Caco-2 (cell line): ENCODE data around the gene ZNF276. TPM values are rescaled to one million over a fixed set of nuclear protein-coding genes. Genes with fewer than 3 reads are reported as not detected.

Source experiments
- BruUV-seq: library from RNA; stranded (reverse); fragments of 400-500 nt; replicated peaks from 2 replicates; lab custom pipeline; 2021; lab: Mats Ljungman, UMichigan
- CTCF ChIA-PET: fragments of 300-600 bp; sonication (Branson Sonifier 250); formaldehyde crosslinking; loops from one replicate; lab custom pipeline; 2022; ENCODE audit warnings: antibody characterized with exemption; lab: Charles Lee
- POLR2A ChIA-PET: fragments of 300-600 bp; sonication (Branson Sonifier 250); formaldehyde crosslinking; loops from one replicate; lab custom pipeline; 2022; ENCODE audit warnings: antibody characterized with exemption; lab: Charles Lee
- DNase-seq, 2 experiments: peaks; one replicate each; pipeline versions ENCODE4 v3.0.0 to v3.0.0-alpha.2; 2020 to 2022
- H3K27me3 ChIP-seq: replicated peaks from 2 replicates; pipeline ENCODE4 v1.6.0; 2011; ENCODE audit warnings: low read length; ENCODE audit not compliant: control insufficient read depth, insufficient read depth
- H3K36me3 ChIP-seq: 2 replicates; pipeline ENCODE4 v1.5.1; 2011; ENCODE audit warnings: low read length; ENCODE audit not compliant: control insufficient read depth, insufficient read depth
- H3K4me1 ChIP-seq: fragments of 250-450 bp; sonication (Bioruptor Pico); 2 replicates; pipeline ENCODE4 v1.5.1; 2020; ENCODE audit warnings: mild to moderate bottlenecking
- H3K4me3 ChIP-seq: 2 replicates; pipeline ENCODE4 v1.5.1; 2011; ENCODE audit warnings: low read depth, mild to moderate bottlenecking, control low read depth, low read length
- H3K9me3 ChIP-seq: fragments of 250-450 bp; sonication (Bioruptor Pico); 2 replicates; pipeline ENCODE4 v1.5.1; 2020; ENCODE audit warnings: mild to moderate bottlenecking, moderate library complexity
- H3K27ac Mint-ChIP-seq: one replicate; pipeline ENCODE4 v1.8.0; 2022; ENCODE audit warnings: mixed read lengths; ENCODE audit not compliant: unreplicated experiment
- H3K27me3 Mint-ChIP-seq: one replicate; pipeline ENCODE4 v1.8.0; 2022; ENCODE audit warnings: mixed read lengths; ENCODE audit not compliant: insufficient read depth, unreplicated experiment
- H3K36me3 Mint-ChIP-seq: one replicate; pipeline ENCODE4 v1.8.0; 2022; ENCODE audit warnings: mild to moderate bottlenecking, mixed read lengths; ENCODE audit not compliant: insufficient read depth, unreplicated experiment
- H3K4me1 Mint-ChIP-seq: one replicate; pipeline ENCODE4 v1.8.0; 2022; ENCODE audit warnings: low read depth, mixed read lengths; ENCODE audit not compliant: unreplicated experiment
- H3K4me3 Mint-ChIP-seq: one replicate; pipeline ENCODE4 v1.8.0; 2022; ENCODE audit warnings: mild to moderate bottlenecking, moderate library complexity, mixed read lengths; ENCODE audit not compliant: unreplicated experiment
- H3K9me3 Mint-ChIP-seq: one replicate; pipeline ENCODE4 v1.8.0; 2022; ENCODE audit warnings: mixed read lengths; ENCODE audit not compliant: unreplicated experiment
- intact Hi-C: fragments of 100-400 bp; cut with micrococcal nuclease; formaldehyde crosslinking; loops from one replicate; pipeline ENCODE4 v1.10.0; 2022; ENCODE audit not compliant: unreplicated experiment
- total RNA-seq: library from RNA; stranded (reverse); gene quantifications from 2 replicates; pipeline ENCODE4 v1.2.3, GENCODE V29; 2022
- TF ChIP-seq, protein P1 (sequence below), 2 experiments: fragments of 200-600 bp in 1 of 2; IDR thresholded peaks; 1 replicate in 1 of 2; 2 replicates in 1 of 2; pipeline versions ENCODE4 v1.5.1 to v1.8.0; 2011 to 2022; ENCODE audit warnings: antibody characterized with exemption in 1 of 2, control low read depth in 1 of 2, inconsistent platforms in 1 of 2, low read depth in 1 of 2, low read length in 1 of 2, mild to moderate bottlenecking in 1 of 2, moderate library complexity in 1 of 2; ENCODE audit not compliant: insufficient read depth in 1 of 2, severe bottlenecking in 1 of 2, unreplicated experiment in 1 of 2

The ZNF276 gene
- total RNA-seq, 1 experiment from 2014 or later = 28.1 TPM

- no TSS peak for BruUV-seq
- Mint-ChIP-seq H3K4me1 (peaks cover 7% of the 10 kb centered on the region), H3K27ac (peak within 1 kb of the TSS; percentile 77), H3K4me3 (peak within 1 kb of the TSS; percentile 83), H3K9me3 (no peaks in the 10 kb centered on the region), H3K36me3 (peaks cover 48% of the 10 kb centered on the region), H3K27me3 (no peaks in the 10 kb centered on the region)
- ChIA-PET CTCF (interaction anchor here (0.7 to 2.7 kb wide), 13 partner anchors 9 to 938 kb away, joined by 4 to 24 read pairs (median 7); partner anchors contain the start of genes CDK10 and TCF25), POLR2A (interaction anchor here (0.5 to 1.1 kb wide), 3 partner anchors 14 to 221 kb away, joined by 3 to 5 read pairs (median 4); partner anchors contain the start of gene TCF25)
- intact Hi-C loops = loop anchor here (1.0 to 5.0 kb wide), 3 partner anchors 10 to 44 kb away; partner anchors contain the start of genes CHMP1A, SPATA33 and VPS9D1
- H3K27me3 ChIP-seq = no peaks in the 10 kb centered on the region
- DNase-seq = peak; percentile 99 to 100
- TF ChIP-seq, protein P1, sequence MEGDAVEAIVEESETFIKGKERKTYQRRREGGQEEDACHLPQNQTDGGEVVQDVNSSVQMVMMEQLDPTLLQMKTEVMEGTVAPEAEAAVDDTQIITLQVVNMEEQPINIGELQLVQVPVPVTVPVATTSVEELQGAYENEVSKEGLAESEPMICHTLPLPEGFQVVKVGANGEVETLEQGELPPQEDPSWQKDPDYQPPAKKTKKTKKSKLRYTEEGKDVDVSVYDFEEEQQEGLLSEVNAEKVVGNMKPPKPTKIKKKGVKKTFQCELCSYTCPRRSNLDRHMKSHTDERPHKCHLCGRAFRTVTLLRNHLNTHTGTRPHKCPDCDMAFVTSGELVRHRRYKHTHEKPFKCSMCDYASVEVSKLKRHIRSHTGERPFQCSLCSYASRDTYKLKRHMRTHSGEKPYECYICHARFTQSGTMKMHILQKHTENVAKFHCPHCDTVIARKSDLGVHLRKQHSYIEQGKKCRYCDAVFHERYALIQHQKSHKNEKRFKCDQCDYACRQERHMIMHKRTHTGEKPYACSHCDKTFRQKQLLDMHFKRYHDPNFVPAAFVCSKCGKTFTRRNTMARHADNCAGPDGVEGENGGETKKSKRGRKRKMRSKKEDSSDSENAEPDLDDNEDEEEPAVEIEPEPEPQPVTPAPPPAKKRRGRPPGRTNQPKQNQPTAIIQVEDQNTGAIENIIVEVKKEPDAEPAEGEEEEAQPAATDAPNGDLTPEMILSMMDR (IDR thresholded peaks at IDR 0.05; ENCODE audit: insufficient read depth in 1 of 2, low read depth in 1 of 2, low read length in 1 of 2, severe bottlenecking in 1 of 2, unreplicated experiment in 1 of 2) = peak; percentile 41 to 72
- H3K4me3 ChIP-seq = peak within 1 kb of the TSS; percentile 87
- no peaks in the 10 kb centered on the region for H3K9me3 ChIP-seq
- no peaks in the 10 kb centered on the region for H3K36me3 ChIP-seq
- H3K4me1 ChIP-seq = peaks cover 4% of the 10 kb centered on the region; the same call in 1 of the 2 replicates
Measured at GRCh38 chr16:89701425-89702406, 19.6 kb upstream of the ZNF276 start, which contains the start of gene SPATA2L. TSS of gene SPATA2L (minus strand) at chr16:89701705. CDS start at chr16:89701232, 473 bp downstream.

DNA sequence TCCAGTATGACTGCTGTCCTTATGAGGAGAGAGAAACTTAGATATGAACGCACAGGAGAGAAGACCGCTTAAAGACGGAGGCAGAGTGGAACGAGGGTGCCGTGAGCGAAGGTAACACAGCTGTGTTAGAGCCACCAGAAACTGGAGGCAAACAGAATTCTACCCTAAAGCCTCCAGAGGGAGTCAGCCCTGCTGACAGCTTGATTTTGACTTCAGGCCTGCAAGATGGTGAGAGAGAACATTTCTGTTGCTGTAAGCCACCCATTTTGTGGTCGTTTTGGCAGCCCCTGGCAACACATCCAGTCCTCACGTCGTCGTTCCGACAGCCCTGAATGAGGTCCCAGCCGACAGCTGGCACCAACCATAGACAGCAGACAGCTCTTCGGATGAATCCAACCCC lies 17.1 kb upstream of the ZNF276 start:
- intact Hi-C loops = loop anchor here (5.0 kb wide), 1 partner anchor 47 kb away; the partner anchor contains the start of genes CHMP1A and SPATA33
- BruUV-seq = no TSS peak
- H3K9me3 ChIP-seq = no peaks in the 10 kb centered on the region
- no peaks in the 10 kb centered on the region for H3K27me3 Mint-ChIP-seq
- CTCF ChIA-PET = interaction anchor here (0.9 kb wide), 1 partner anchor 157 kb away, joined by 4 read pairs; no protein-coding TSS in a partner anchor
- no peak overlapping the region for H3K27ac Mint-ChIP-seq
- POLR2A ChIA-PET = interaction anchor here (0.7 kb wide), 1 partner anchor 68 kb away, joined by 9 read pairs; no protein-coding TSS in a partner anchor
- H3K4me1 Mint-ChIP-seq = peaks cover 2% of the 10 kb centered on the region
- DNase-seq = no peak
- peaks cover 28% of the 10 kb centered on the region for H3K36me3 Mint-ChIP-seq
- no peaks in the 10 kb centered on the region for H3K27me3 ChIP-seq
- H3K4me3 Mint-ChIP-seq = no peak overlapping the region
- peaks cover 4% of the 10 kb centered on the region; the same call in 1 of the 2 replicates for H3K4me1 ChIP-seq
- TF ChIP-seq, protein P1 (IDR thresholded peaks at IDR 0.05; ENCODE audit: insufficient read depth in 1 of 2, low read depth in 1 of 2, low read length in 1 of 2, severe bottlenecking in 1 of 2, unreplicated experiment in 1 of 2) = peak in 1 of 2 experiments; percentile 4
- H3K36me3 ChIP-seq = no peaks in the 10 kb centered on the region
- H3K9me3 Mint-ChIP-seq = no peaks in the 10 kb centered on the region
- H3K4me3 ChIP-seq = no peak overlapping the region

GRCh38 chr16:89705006-89705405 lies 16.3 kb upstream of the ZNF276 start:
- no peaks in the 10 kb centered on the region for H3K36me3 ChIP-seq
- Mint-ChIP-seq H3K36me3 (peaks cover 21% of the 10 kb centered on the region), H3K4me3 (no peak overlapping the region), H3K27ac (no peak overlapping the region), H3K27me3 (no peaks in the 10 kb centered on the region), H3K4me1 (no peaks in the 10 kb centered on the region), H3K9me3 (no peaks in the 10 kb centered on the region)
- H3K4me1 ChIP-seq = no peaks in the 10 kb centered on the region
- CTCF ChIA-PET = no interaction called here
- no peak overlapping the region for H3K4me3 ChIP-seq
- no TSS peak for BruUV-seq
- POLR2A ChIA-PET = no interaction called here
- H3K27me3 ChIP-seq = no peaks in the 10 kb centered on the region
- TF ChIP-seq, protein P1 (IDR thresholded peaks at IDR 0.05; ENCODE audit: insufficient read depth in 1 of 2, low read depth in 1 of 2, low read length in 1 of 2, severe bottlenecking in 1 of 2, unreplicated experiment in 1 of 2) = no peak
- intact Hi-C loops = no loop called here
- no peak for DNase-seq
- H3K9me3 ChIP-seq = no peaks in the 10 kb centered on the region
